Limb (tissue), 2 donors: ENCODE measurements around the gene ATP6V0E2.
A peak's percentile ranks its signal among the peaks of the same experiment; 100 is the strongest.

Experiments used
- DNase-seq, 2 donors: peaks; one replicate each; pipeline ENCODE4 v3.0.0-alpha.2; 2016; ENCODE audit errors: extremely low spot score in 2 of 2

Gene ATP6V0E2

GRCh38 chr7:149861728-149862045 is 12.1 kb upstream of the ATP6V0E2 start:
- DNase-seq = no peak

- no peak for DNase-seq
These were observed 11.6 kb upstream of the ATP6V0E2 start for GRCh38 chr7:149862156-149862555.

- DNase-seq = no peak
These were observed 10.3 kb upstream of the ATP6V0E2 start for GRCh38 chr7:149863500-149863899.

GRCh38 chr7:149864023-149864422 is 9.7 kb upstream of the ATP6V0E2 start:
- DNase-seq = no peak

- DNase-seq = no peak
These were observed 9.0 kb upstream of the ATP6V0E2 start for GRCh38 chr7:149864751-149865150.

GRCh38 chr7:149865437-149865836 is 8.3 kb upstream of the ATP6V0E2 start:
- DNase-seq = no peak

- DNase-seq = no peak
These were observed 7.5 kb upstream of the ATP6V0E2 start for GRCh38 chr7:149866139-149866778.

- no peak for DNase-seq
These were observed 6.9 kb upstream of the ATP6V0E2 start for GRCh38 chr7:149866779-149867447.

- DNase-seq = peak in 1 of 2 donors; percentile 16
These were observed 5.8 kb upstream of the ATP6V0E2 start for GRCh38 chr7:149867762-149868622.

GRCh38 chr7:149868623-149869290 is 5.0 kb upstream of the ATP6V0E2 start:
- DNase-seq = peak in 1 of 2 donors; percentile 21

- DNase-seq = no peak
These were observed 4.5 kb upstream of the ATP6V0E2 start for GRCh38 chr7:149869291-149869650.

GRCh38 chr7:149869867-149870266 is 3.9 kb upstream of the ATP6V0E2 start:
- DNase-seq = no peak

- DNase-seq = no peak
These were observed 3.5 kb upstream of the ATP6V0E2 start for GRCh38 chr7:149870274-149870673.

GRCh38 chr7:149870701-149871483 is 2.9 kb upstream of the ATP6V0E2 start:
- DNase-seq = no peak

GRCh38 chr7:149871576-149871975 is 2.2 kb upstream of the ATP6V0E2 start:
- no peak for DNase-seq

GRCh38 chr7:149872419-149873073 is 1.2 kb upstream of the ATP6V0E2 start:
- DNase-seq = peak; percentile 73

GRCh38 chr7:149873970-149874643 is 338 bp downstream of the ATP6V0E2 start:
- DNase-seq = no peak

- no peak for DNase-seq
These were observed 867 bp downstream of the ATP6V0E2 start for GRCh38 chr7:149874644-149875028.

GRCh38 chr7:149875396-149875795 is 1.6 kb downstream of the ATP6V0E2 start:
- no peak for DNase-seq

- no peak for DNase-seq
These were observed 4.2 kb downstream of the ATP6V0E2 start for GRCh38 chr7:149877890-149878522.
